ENCODE measurements around the gene YPEL5. TPM values are rescaled to one million over a fixed set of nuclear protein-coding genes. Genes with fewer than 3 reads are reported as not detected.

YPEL5 gene
- 53.9 and 55.5 TPM in 2 replicates for total RNA-seq

DNA sequence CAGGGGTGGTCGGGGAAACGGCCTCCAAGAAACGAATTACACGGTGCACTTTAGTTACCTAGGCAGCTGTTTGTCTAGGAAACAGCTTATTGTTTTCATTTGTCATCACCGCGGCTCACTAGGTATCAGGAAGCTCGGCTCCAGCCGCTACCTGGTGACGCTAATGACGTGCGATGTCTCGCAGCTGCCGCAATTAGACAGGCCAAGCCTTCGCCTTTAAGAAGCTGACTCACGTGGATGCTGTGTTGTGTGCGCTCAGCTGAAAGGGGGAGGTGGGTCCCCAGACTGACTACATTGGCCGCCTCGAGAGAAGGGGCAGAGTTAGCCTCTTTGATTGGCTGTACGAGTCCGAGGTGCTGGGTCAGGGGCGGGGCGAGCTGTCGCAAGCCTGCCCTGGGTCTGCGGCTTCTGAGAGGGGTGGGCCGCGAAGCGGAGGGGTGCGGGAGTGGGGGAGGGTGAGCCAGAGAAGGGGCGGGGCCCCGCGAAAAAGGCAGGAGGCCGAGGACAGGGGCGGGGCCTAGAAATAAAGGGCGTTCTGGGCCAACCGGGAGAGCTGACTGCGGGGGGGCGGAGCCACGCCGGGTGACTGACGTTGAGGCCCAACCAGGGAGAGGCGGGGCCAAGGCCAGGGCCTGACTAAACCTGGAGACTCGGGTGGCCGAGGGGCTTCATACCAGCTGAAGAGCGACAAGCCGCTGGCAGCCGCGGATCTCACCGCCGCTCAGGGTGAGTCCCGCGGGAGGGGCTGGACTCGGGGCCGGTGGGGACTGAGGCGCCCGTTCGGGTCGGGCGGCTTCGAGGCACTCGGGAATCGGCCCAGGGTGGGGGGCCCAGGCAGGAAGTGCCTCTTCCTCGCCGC is at the start of gene YPEL5:
Gene YPEL5 (plus strand): TSS at position 671 of the 859 bp plus-strand sequence. CDS start 9,645 bp downstream, outside the sequence.

Other genes starting within 250 kb of the YPEL5 start
- gene ALK, start 225.4 kb upstream of the YPEL5 start, total RNA-seq = not detected in 2 replicates
- 31.1 and 39.8 TPM in 2 replicates for gene LBH, start 84.5 kb downstream of the YPEL5 start, total RNA-seq